Stimulated activated CD8-positive, alpha-beta memory T cell treated with anti-CD3 and anti-CD28 coated beads, Interleukin-4, amount 100 ng/mL, for 48 hours (primary cell): Measurements from ENCODE around the gene GALNT7.
A peak's percentile ranks its signal among the peaks of the same experiment; 100 is the strongest.
"Not testable (repeated sequence)": the region's sequence is repeated elsewhere in the genome, so short reads cannot be mapped to it uniquely, and the experiment has no call there.

Source experiments
- DNase-seq: peaks from one replicate; pipeline ENCODE4 v3.0.0-alpha.2; 2020

The GALNT7 gene, protein sequence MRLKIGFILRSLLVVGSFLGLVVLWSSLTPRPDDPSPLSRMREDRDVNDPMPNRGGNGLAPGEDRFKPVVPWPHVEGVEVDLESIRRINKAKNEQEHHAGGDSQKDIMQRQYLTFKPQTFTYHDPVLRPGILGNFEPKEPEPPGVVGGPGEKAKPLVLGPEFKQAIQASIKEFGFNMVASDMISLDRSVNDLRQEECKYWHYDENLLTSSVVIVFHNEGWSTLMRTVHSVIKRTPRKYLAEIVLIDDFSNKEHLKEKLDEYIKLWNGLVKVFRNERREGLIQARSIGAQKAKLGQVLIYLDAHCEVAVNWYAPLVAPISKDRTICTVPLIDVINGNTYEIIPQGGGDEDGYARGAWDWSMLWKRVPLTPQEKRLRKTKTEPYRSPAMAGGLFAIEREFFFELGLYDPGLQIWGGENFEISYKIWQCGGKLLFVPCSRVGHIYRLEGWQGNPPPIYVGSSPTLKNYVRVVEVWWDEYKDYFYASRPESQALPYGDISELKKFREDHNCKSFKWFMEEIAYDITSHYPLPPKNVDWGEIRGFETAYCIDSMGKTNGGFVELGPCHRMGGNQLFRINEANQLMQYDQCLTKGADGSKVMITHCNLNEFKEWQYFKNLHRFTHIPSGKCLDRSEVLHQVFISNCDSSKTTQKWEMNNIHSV

DNA sequence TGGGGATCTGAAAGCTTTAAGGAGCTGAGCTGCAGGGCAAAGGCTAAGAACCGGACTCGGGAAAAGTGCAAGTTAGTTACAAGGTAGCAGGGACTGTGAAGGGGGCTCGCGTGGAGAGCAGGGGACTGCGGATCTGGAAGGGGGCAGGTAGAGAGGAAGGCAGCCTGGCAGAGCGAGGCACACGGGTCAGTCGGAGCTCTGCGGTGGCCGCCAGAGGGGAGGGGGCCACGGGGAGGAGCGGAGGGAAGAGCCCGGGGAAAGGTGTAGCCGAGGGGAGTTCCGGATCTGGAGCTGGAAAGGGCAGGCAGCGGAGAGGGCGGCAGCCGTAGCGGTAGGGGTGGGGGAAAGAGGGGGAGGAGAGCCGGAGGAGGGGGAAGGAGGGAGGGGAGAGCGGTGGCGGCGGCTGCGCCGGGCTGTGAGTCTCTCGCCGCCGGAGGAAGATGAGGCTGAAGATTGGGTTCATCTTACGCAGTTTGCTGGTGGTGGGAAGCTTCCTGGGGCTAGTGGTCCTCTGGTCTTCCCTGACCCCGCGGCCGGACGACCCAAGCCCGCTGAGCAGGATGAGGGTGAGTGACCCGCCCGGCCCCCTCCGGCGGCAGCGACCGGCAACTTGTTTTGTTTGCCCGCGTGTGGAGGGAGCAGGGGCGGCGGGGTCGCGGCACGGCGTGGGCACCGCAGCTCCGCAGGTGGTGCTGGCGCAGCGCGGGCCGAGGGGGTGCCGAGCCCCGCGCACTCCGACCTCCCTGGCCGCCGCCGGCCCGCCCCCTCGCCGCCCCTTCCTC, at the start of gene GALNT7:
Gene GALNT7 (plus strand): TSS at position 416 of the 782 bp plus-strand sequence. CDS start 25 bp downstream, at position 441.
- DNase-seq = peak; percentile 73

DNA sequence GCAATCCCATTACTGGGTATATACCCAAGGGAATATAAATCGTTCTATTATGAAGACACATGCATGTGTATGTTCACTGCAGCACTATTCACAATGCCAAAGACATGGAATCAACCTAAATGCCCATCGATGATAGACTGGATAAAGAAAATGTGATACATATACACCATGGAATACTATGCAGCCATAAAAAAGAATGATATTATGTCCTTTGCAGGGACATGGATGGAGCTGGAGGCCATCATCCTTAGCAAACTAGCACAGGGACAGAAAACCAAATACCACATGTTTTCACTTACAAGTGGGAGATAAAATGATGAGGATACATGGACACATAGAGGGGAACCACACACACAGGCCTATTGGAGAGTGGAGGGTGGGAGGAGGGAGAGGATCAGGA, 49.8 kb upstream of the GALNT7 start:
- DNase-seq = not testable (repeated sequence)

DNA sequence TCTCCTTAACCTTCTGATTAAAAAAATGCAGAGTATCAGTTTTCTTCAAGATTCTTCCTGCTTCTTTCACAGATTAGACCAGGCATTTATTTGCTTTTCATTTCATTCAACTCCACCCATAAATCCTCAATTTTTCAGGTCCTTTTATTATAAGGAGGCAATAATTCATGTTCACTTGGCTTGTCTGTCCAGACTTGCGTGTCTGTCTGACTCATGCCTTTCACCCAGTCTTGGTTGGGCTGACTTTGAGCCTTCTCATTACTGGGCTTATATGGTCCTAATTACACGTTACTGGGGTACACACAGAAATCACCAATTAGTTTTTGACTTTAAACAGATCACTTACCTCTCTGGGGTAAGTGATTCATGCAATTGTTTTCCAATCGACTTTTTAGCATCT, 48.8 kb upstream of the GALNT7 start:
- DNase-seq = no peak

DNA sequence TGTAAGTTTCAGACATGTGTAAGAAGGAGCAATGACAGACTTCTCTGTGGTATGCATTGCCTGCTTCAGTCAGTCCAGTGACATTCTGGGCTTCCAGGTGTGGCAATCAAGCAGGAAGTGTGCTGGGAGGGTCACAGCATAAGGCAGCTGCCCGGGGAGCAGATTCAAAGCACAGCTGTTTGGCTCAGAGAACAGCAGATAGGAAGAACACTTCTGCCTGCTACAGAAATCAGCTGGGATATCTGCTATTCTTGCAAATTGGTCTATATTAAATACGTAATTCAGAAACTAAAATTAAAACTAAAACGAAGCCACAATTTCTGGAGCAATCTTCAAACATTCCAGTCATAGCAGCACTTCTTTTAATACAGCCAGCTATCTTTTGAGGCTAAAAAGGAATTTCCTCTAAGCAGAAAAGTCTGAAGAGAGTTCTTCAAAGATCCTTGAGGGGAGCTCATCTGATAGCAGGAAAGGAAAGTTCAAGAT, 47.5 kb upstream of the GALNT7 start:
- no peak for DNase-seq

DNA sequence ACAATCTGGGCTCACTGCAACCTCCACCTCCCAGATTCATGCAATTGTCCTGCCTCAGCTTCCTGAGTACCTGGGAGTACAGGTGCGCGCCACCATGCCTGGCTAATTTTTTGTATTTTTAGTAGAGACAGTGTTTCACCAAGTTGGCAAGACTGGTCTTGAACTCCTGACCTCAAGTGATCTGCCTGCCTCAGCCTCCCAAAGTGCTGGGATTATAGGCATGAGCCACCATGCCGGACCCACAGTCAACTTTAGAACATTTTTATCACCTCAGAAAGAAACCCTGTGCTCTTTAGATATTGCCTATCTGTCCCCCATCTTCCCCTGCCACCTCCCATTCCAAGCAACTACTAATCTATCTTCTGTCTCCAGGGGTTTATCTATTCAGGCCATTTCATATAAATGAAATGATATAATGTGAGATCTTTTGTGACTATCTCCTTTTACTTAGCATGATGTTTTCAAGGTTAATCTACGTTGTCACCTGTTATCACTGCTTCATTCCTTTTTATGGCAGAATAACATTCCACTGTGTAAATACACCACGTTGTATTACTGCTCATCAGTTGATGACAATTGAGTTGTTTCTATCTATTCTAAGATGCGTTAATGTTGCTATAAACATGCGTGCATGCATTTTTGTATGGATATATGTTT, 44.3 kb upstream of the GALNT7 start:
- no peak for DNase-seq

DNA sequence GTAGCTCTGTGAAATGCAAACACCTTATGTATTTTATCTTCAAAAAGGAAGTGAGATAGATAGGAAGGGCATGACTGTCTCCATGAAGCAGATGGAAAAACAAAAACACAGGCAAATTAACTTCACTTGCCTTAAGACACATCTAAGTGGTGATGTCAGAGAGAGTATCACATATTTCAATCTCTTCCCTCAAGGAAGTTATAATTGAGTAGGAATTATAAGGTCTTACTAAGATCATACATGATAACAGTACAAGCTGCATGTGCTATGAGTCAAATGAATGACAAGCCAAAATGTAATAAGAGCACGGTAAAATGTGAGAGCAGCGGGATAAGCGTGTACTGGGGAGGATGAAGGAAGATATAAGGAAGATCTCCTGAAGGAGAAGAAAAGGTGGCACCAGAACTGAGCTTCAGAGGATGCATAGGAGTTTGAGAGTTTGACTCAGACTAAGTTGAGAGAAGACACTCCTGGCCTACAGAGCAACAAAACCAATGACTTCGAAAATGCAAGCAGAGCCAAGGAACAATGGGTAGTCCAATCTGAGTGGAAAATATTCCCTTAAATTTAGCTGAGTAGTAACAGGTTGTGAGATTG, 43.3 kb upstream of the GALNT7 start:
- DNase-seq = no peak

DNA sequence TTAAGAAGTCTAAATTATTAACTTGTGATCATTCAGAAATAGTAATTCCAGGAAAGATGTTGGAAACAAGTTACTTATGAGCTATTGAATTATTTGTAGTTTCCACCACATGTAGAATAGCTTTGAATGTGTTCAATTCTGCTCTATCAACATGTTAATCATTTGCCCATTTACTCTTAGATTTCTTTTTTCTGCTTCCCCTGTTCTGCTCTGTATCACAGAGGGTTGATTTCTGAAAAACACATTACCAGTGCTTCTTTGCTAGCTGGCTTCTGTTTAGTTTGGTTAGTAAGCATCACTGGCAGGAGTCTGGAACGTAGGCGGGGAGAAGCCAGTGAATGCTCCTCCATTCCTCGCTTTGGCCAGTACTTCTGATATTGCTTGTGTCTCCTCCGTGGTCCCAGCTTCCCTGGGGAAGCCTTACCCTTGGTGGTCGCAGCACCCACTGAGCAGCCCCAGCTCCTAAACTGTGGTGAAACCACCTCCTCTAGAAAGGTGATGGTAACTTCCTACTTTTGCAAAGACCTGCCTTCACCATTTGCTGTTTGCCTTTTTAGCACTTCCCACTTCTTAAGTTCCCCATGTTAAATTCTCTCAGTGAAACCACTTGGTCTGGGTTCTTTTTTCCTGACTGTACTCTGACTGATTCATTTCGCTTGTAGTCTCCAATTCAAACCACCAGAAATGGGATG, 40.3 kb upstream of the GALNT7 start:
- no peak for DNase-seq

DNA sequence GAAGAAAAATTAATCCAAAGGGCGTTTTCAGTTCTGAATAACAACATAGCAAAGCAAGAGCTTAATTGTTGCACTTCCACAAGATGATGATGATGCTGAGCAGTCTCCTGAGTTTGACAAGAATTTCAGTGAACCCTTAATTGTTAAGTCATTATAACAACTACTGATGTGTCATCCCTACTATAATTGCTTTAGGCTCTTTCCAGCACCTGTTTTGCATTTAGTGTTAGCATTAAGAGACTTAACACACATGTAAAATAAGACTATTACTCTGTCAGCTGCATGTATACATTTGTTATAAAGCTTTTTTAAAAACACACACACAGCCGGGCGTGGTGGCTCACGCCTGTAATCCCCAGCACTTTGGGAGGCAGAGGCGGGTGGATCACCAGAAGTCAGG, 37.9 kb upstream of the GALNT7 start:
- DNase-seq = no peak

DNA sequence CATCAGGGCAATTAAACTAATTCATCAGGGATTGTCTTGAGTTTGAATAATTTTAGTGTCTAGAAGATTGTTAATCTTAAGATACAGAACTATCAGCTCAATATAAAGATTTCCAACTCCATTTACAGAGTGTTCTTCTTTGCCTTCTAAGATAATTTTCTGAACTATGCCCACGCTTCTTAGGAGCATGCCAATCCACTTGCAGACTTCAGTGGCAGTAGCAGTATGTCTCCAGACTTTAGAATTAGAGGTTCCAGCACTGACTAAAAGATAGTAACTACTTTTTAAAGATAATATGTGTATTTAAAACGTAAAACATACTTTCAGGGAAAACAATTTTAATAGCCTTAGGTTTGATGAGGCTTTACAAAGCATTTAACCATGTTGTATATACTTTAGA, 34.2 kb upstream of the GALNT7 start:
- no peak for DNase-seq

DNA sequence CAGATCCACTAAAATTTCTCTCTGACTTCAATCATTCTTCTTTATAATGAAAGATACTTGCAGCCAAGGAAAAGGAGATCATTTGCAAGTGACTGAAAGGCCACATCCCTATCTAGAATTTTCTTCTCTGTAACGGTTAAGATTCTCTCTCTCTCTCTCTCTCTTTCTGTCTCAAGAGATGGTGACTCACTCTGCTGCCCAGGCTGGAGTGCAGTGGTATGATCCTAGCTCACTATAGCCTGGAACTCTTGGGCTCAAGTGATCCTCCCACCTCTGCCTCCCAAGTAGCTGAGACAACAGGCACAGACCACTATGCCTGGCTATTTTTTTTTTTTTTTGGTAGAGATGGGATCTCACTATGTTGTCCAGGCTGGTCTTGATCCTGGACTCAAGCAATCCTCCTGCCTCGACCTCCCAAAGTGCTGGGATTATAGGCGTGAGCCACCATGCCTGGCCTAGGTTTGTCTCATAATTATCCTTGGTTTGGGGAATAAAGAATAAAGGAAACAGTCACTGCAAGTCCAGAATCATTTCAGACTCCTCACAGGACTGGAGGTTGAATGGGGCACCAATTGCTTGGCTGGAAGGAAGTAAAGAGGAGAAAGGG, 33.3 kb upstream of the GALNT7 start:
- DNase-seq = no peak

DNA sequence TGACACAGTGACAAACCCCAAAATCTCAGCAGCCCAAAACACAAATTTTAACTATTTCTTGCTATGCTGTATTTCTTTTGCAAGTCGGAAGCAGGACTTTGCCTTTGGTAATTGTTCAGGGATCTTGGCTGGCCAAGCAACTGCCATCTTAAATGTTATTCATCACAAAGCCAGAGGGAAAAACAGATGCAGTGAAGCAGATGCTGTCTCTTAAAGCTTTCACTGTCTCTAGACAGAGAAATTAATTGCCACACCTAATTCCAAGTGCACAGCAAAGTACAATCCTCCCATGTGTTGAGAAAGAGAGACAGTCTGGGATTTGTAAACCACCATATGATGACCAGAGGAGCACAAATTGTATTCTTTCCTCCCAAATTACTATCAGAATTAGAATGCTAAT, 30.0 kb upstream of the GALNT7 start:
- no peak for DNase-seq

DNA sequence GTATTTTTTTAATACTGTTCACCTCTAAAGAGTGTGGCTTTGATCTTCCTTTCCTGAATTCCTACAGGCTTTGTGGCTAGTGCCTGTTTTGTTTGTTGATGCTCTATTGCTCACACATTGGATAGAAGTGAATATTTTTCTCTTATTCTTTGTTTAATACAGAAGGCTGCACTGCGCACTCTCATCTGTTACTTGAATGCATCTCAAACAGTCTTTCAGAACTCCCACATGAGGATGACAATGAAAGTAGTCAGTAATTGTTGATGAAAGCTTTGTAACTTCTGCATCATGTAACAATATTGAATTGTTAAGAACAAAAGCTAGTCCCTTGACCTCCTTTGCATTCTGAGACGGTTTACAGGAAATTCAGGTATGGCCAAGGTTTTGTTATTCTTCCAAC, 29.1 kb upstream of the GALNT7 start:
- DNase-seq = no peak

DNA sequence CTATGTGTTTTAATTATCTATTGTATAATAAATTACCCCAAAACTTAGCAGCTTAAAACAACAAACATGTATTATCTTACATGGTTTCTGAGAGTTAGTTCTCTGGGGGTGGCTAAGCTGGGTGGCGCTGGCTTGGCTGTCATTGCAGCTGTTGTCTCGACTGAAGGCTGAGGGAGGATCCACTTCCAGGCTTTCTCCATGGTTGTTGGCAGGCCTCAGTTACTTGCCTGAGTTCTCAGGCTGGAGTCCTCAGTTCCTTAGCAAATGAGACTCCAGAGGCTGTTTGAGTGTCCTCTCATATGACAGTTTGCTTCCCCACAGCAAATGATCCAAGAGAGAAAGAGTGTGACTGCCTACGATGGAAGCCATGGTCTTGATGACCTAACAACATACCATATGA, 23.5 kb upstream of the GALNT7 start:
- DNase-seq = no peak

DNA sequence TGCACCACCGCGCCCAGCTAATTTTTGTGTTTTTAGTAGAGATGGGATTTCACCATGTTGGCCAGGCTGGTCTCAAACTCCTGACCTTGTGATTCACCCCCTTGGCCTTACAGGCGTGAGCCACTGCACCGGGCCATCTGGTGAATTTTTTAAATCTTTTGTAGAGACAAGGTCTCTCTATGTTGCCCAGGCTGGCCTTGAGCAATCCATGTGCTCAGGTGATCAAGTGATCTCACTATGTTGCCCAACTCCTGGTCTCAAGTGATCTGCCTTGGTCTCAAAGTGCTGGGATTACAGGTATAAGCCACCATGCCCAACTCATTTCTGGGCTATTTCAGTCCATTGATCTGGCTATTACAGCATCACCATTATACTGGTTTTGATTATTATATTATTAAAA, 22.2 kb upstream of the GALNT7 start:
- no peak for DNase-seq

DNA sequence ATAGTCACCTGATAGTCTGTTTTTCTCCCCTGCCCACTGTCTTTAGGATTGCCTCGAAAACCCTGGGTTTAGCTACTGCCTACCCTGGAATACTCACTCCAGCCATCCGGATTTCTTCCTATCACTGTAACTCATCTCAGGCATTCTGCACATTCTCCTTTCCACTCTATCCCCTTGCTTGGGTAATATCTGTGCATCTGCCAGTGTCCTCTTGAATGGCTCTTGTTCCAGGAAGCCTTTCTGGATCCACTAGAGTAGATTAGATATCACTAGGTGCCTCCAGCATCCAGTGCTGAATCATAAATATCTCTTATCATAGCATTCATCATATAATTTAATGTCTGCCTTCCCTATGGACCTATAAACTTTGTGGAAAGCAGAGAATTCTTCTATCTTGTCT, 17.1 kb upstream of the GALNT7 start:
- DNase-seq = no peak

DNA sequence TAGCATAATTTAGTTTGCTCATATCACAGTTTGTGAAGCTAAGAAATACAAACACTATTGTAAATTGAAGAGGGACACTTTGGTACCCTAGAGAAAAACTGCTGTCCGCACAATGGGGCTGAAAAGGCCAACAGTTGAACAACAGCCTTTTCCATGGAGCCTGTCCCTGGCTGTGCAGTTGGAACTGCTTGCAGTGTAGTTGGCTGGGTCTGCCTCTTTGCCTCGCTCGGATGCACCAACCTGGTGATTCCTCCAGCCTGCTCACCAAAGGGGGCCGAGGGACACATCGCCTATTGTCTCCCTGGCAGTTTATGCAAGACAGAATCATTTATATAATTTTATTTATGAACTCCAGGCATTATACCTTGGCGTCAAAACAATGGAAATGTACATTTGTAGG, 16.5 kb upstream of the GALNT7 start:
- no peak for DNase-seq

DNA sequence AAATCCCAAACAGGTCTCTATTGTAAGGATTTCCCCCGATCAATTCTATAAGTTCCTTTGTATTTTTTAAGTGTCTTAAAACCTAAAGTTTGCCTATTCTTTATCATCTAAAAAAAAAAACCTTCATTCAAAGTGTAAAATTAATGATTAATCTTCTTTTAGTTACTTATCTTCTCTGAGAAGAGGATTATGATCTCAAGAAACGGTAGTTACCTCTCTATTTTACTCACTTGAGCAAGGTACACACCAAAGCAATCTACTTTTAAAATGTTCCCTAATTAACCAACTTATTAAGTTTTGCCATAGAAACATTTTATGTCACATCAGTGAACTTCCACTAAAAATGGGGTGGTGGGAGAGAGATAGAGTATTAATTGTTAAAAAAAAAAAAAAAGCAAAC, 15.2 kb upstream of the GALNT7 start:
- no peak for DNase-seq

DNA sequence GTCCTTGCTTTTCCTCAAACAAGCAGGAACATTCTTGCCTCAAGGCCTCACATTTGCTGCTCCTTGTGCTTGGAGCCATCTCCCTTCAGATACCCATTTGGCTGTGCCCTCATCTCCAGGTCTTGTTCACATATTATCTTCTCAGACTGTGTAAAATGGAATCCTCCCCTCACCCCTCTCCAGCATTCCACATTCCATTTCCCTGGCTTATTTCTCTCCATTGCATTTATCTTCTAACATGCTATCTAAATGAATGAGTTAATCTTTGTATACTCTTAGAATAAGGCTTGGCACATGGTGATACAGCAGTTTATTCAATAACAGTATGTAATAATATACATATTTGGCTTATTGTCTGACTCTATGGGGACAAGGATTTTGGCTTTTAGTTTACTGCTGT, 8.8 kb upstream of the GALNT7 start:
- DNase-seq = no peak

DNA sequence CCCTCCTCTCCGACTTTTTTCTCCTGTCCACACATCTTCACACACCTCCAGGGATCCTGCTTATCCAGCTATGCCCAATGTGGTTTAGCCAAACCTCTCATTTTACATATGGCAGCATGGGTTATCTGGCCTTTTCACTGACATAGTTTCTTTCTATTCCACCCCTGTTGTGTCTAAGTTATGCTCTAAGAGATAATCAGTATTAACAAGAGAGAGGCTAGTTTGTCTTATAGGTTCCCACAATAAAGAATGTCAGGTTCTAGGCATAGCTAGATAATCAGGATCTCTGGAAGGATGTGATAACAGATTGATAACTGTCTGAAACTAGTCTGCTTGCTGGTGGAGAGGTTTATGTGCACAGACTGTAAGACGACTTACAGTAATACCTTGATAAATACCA, 7.7 kb upstream of the GALNT7 start:
- no peak for DNase-seq

DNA sequence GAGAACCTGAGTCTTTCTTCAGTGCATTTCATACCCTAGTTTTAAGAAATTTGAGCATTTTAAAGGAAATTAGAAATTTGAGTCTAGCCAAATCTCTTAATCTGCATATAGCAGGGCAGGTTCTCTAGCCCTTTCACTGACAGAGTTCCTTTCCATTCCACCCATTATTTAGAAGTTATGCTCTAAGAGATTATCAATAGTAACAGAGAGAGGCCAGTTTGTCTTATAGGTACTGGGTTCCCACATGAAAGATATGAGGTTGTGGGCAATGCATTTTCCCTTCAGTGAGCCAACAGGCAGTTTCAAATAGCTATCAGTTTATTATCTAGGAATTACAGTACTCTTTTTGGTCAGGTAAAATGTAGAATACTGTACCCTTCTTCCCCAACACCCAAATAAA, 7.3 kb upstream of the GALNT7 start:
- no peak for DNase-seq

DNA sequence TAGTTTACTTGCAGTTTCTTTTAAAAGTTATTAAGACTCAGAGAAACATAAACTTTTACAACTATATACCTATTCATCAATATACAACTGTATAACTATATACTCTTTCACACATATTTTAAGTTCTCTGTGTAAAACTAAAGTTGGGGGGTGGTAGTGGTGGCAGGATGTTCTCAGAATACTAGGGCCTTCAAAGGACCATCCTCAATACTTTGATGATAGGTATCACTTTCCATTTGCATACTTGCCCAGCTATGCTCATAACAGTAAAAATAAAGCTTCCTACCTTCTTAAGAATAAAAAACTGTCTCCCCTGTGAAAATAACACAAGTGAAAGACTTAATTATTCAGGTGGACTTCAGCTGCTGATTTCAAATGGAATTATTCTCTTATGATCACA, 2.9 kb upstream of the GALNT7 start:
- no peak for DNase-seq

DNA sequence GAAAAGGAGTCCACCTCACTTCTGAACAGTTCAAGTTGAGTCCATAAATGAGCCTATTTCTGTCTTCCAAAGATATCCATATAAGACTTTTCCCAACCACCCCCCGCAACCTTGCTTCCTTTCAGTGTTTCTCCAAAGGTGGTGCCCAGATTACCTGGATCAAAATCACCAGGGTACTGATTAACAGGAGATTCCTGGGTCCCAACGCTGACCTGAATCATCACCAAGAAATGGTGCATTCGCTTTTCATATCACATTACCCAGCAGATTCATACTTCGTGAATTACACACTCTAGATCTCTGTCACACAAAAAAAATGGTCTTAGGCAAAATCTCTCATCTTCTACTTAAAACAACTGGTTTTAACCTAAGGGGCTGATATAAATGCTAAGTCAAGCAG, 2.1 kb upstream of the GALNT7 start:
- DNase-seq = no peak
